Fibroblast of mammary gland (primary cell): ENCODE measurements around the gene DDX52.

ENCODE experiments used
- DNase-seq: peaks from one replicate; pipeline ENCODE4 v3.0.0-alpha.2; 2010; ENCODE audit warnings: low read depth
- H3K4me3 ChIP-seq: 2 replicates; pipeline ENCODE4 v1.5.1; 2011; ENCODE audit warnings: low read depth, mild to moderate bottlenecking, low read length, moderate library complexity; ENCODE audit not compliant: control insufficient read depth
- CTCF ChIP-seq: conservative IDR thresholded peaks from 2 replicates; pipeline ENCODE4 v1.5.1; 2011; ENCODE audit warnings: low read depth, low read length, inconsistent platforms; ENCODE audit not compliant: control insufficient read depth, insufficient read depth

DDX52 gene

GRCh38 chr17:37657202-37657601 is 14.0 kb upstream of the DDX52 start:
- H3K4me3 ChIP-seq = no peak overlapping the region
- no peak for TF ChIP-seq CTCF
- no peak for DNase-seq

- no peak overlapping the region for H3K4me3 ChIP-seq
- no peak for DNase-seq
- no peak for TF ChIP-seq CTCF
Observed at GRCh38 chr17:37651849-37652248, 8.6 kb upstream of the DDX52 start.

GRCh38 chr17:37650419-37651003 is 7.3 kb upstream of the DDX52 start:
- no peak overlapping the region for H3K4me3 ChIP-seq
- DNase-seq = peak; percentile 68
- peak; percentile 61 for TF ChIP-seq CTCF

- H3K4me3 ChIP-seq = no peak overlapping the region
- peak; percentile 77 for DNase-seq
- no peak for TF ChIP-seq CTCF
Observed at GRCh38 chr17:37648555-37648954, 5.3 kb upstream of the DDX52 start.

- no peak for TF ChIP-seq CTCF
- H3K4me3 ChIP-seq = no peak overlapping the region
- no peak for DNase-seq
Observed at GRCh38 chr17:37647856-37648255, 4.6 kb upstream of the DDX52 start.

- no peak for DNase-seq
- H3K4me3 ChIP-seq = peak overlapping the region; percentile 80
- no peak for TF ChIP-seq CTCF
Observed at GRCh38 chr17:37643869-37644268, 623 bp upstream of the DDX52 start.

- DNase-seq = peak; percentile 36
- TF ChIP-seq CTCF = no peak
- peak overlapping the region; percentile 80 for H3K4me3 ChIP-seq
Observed at GRCh38 chr17:37642681-37643080, 565 bp downstream of the DDX52 start.
